ENCODE data around the gene WDR90. TPM values are rescaled to one million over a fixed set of nuclear protein-coding genes. Genes with fewer than 3 reads are reported as not detected.
A peak's percentile ranks its signal among the peaks of the same experiment; 100 is the strongest.

Gene WDR90
- total and polyA plus RNA-seq, 10 of the 15 experiments (the other 5 are each of a cell fraction or from before 2014, with no cell fraction given) = 2.0 to 65.0 (median 16.7) TPM

GRCh38 chr16:711548-712320, 62.6 kb downstream of the WDR90 start (continued):
- TF ChIP-seq YY1 (IDR thresholded peaks at IDR 0.05; ENCODE audit: low read depth, low read length) (peak; percentile 80), E2F4 (IDR thresholded peaks at IDR 0.05; ENCODE audit: low read depth, low read length) (no peak), STAT1 (conservative IDR thresholded peaks at IDR 0.05) (no peak), CTCF (IDR thresholded peaks at IDR 0.05 in 2 of 3, conservative IDR thresholded peaks at IDR 0.05 in 1 of 3; ENCODE audit: control insufficient read depth in 2 of 3, extremely low read depth in 1 of 3, insufficient read depth in 1 of 3, low read depth in 3 of 3, low read length in 3 of 3) (peak; percentile 79 to 98 (median 95)), KLF5 (IDR thresholded peaks at IDR 0.05; ENCODE audit: partially characterized antibody) (no peak), CREM (IDR thresholded peaks at IDR 0.05; ENCODE audit: low read depth) (no peak), SMAD5 (IDR thresholded peaks at IDR 0.05; ENCODE audit: low read depth) (no peak), ATF2 (IDR thresholded peaks at IDR 0.05; ENCODE audit: low read length) (no peak), TCF7 (IDR thresholded peaks at IDR 0.05; ENCODE audit: borderline replicate concordance) (no peak), BHLHE40 (IDR thresholded peaks at IDR 0.05; ENCODE audit: borderline replicate concordance in 1 of 2, low read depth in 2 of 2, low read length in 1 of 2) (peak; percentile 31 to 56; a peak in 3 of 4 replicates), MYC (IDR thresholded peaks at IDR 0.05; ENCODE audit: insufficient read depth, insufficient read length, insufficient replicate concordance, low read length, severe bottlenecking) (no peak), YBX1 (IDR thresholded peaks at IDR 0.05) (no peak), ZBTB40 (IDR thresholded peaks at IDR 0.05; ENCODE audit: borderline replicate concordance) (no peak), BMI1 (IDR thresholded peaks at IDR 0.05; ENCODE audit: borderline replicate concordance) (no peak), CBX3 (IDR thresholded peaks at IDR 0.05; ENCODE audit: borderline replicate concordance, low read depth) (no peak), SKIL (IDR thresholded peaks at IDR 0.05; ENCODE audit: low read depth, poor library complexity, severe bottlenecking) (no peak), HDGF (IDR thresholded peaks at IDR 0.05) (no peak), TBL1XR1 (IDR thresholded peaks at IDR 0.05; ENCODE audit: low read depth, low read length) (no peak), NBN (IDR thresholded peaks at IDR 0.05) (no peak)
